Upper lobe of right lung (tissue), 1 donor: ENCODE data around the gene EYA3. TPM values are rescaled to one million over a fixed set of nuclear protein-coding genes. Genes with fewer than 3 reads are reported as not detected.

Experiments used
- ATAC-seq: fragments of 200-7000 bp; cut with Tn5 transposase; one replicate; pipeline ENCODE4 v1.9.1; 2020; ENCODE audit warnings: mild to moderate bottlenecking, moderate library complexity
- DNase-seq: peaks from one replicate; pipeline ENCODE4 v3.0.0-alpha.2; 2020
- H3K27ac ChIP-seq: fragments of 200-600 bp; one replicate; pipeline ENCODE4 v1.8.0; 2022
- H3K27me3 ChIP-seq: fragments of 200-600 bp; one replicate; pipeline ENCODE4 v1.8.0; 2022; ENCODE audit warnings: mild to moderate bottlenecking
- H3K36me3 ChIP-seq: fragments of 200-600 bp; one replicate; pipeline ENCODE4 v1.8.0; 2022
- H3K4me1 ChIP-seq: fragments of 200-600 bp; one replicate; pipeline ENCODE4 v1.8.0; 2022
- H3K4me3 ChIP-seq: fragments of 200-600 bp; one replicate; pipeline ENCODE4 v1.8.0; 2022; ENCODE audit warnings: mild to moderate bottlenecking
- H3K9me3 ChIP-seq: fragments of 200-600 bp; one replicate; pipeline ENCODE4 v1.8.0; 2022
- intact Hi-C: fragments of 100-400 bp; cut with DNase I; formaldehyde crosslinking; loops from one replicate; pipeline ENCODE4 v1.11.0; 2022
- total RNA-seq: library from RNA; stranded (reverse); fragmentation: NEBNext Ultra II Directional; extraction: Animal tissue kit (Norgen Biotek cat#: 25700); gene quantifications from one replicate; pipeline ENCODE4 v1.2.1, GENCODE V29; 2021
- TF ChIP-seq, protein P1 (sequence below): fragments of 200-600 bp; IDR thresholded peaks from one replicate; pipeline ENCODE4 v1.8.0; 2022; ENCODE audit warnings: antibody characterized with exemption
- donor health status: DM: no; HTN: yes; CAD: no; lungs with severe emphysema.

EYA3 gene
- total RNA-seq, 1 donor from 2014 or later, result 21.0 TPM

- peaks cover 83% of the 10 kb centered on the region for H3K36me3 ChIP-seq
- no peak for DNase-seq
- no peaks in the 10 kb centered on the region for H3K27me3 ChIP-seq
- TF ChIP-seq, protein P1, sequence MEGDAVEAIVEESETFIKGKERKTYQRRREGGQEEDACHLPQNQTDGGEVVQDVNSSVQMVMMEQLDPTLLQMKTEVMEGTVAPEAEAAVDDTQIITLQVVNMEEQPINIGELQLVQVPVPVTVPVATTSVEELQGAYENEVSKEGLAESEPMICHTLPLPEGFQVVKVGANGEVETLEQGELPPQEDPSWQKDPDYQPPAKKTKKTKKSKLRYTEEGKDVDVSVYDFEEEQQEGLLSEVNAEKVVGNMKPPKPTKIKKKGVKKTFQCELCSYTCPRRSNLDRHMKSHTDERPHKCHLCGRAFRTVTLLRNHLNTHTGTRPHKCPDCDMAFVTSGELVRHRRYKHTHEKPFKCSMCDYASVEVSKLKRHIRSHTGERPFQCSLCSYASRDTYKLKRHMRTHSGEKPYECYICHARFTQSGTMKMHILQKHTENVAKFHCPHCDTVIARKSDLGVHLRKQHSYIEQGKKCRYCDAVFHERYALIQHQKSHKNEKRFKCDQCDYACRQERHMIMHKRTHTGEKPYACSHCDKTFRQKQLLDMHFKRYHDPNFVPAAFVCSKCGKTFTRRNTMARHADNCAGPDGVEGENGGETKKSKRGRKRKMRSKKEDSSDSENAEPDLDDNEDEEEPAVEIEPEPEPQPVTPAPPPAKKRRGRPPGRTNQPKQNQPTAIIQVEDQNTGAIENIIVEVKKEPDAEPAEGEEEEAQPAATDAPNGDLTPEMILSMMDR, result no peak
- no peak overlapping the region for H3K4me3 ChIP-seq
- peak overlapping the region; percentile 20 for H3K27ac ChIP-seq
- intact Hi-C loops, result no loop called here
- peaks cover 15% of the 10 kb centered on the region for H3K4me1 ChIP-seq
- peak; percentile 74 for ATAC-seq
- H3K9me3 ChIP-seq, result no peaks in the 10 kb centered on the region
These were observed 96.1 kb downstream of the EYA3 start for GRCh38 chr1:27992276-27992675.

- DNase-seq (no peak), ATAC-seq (no peak)
- Histone ChIP-seq H3K27me3 (no peaks in the 10 kb centered on the region), H3K9me3 (no peaks in the 10 kb centered on the region), H3K4me3 (no peak overlapping the region), H3K27ac (no peak overlapping the region), H3K36me3 (peaks cover 77% of the 10 kb centered on the region), H3K4me1 (peaks cover 15% of the 10 kb centered on the region)
- intact Hi-C loops, result no loop called here
- TF ChIP-seq, protein P1, result no peak
These were observed 97.4 kb downstream of the EYA3 start for GRCh38 chr1:27990920-27991537.

- DNase-seq (no peak), ATAC-seq (no peak)
- intact Hi-C loops, result no loop called here
- H3K4me3 ChIP-seq, result no peak overlapping the region
- H3K27me3 ChIP-seq, result no peaks in the 10 kb centered on the region
- H3K36me3 ChIP-seq, result peaks cover 22% of the 10 kb centered on the region
- TF ChIP-seq, protein P1, result no peak
- H3K9me3 ChIP-seq, result no peaks in the 10 kb centered on the region
- H3K27ac ChIP-seq, result no peak overlapping the region
- peaks cover 7% of the 10 kb centered on the region for H3K4me1 ChIP-seq
These were observed 107.3 kb downstream of the EYA3 start for GRCh38 chr1:27981145-27981544.

DNA sequence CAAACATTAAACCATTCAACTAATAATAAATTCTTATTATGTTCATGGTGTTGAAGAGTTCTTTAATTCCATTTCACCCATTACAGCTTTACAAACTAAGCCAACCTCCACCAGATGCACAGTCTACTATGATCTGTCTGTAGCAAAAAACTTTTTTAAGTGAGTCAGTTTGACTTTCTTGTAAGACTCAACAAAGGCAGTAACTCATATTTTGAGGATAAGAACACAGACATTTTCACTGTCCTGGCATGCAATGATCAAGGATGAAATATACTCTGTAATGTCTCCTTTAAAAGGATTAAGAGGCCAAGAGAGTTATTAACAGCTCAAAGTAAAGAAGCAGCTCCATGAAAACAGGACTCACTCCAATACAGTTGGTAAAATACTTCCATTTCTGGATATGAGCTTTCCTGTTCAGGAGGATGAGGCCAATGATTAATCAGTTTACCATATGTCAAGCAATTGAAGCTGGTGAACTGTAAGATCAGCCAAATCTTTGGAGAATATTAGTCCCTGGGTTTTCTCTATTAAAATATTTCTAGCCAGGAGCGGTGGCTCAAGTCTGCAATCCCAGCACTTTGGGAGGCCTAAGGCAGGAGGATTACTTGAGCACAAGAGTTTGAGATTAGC lies 108.1 kb downstream of the EYA3 start:
- intact Hi-C loops, result no loop called here
- Histone ChIP-seq H3K4me3 (no peak overlapping the region), H3K9me3 (no peaks in the 10 kb centered on the region), H3K27ac (no peak overlapping the region), H3K27me3 (no peaks in the 10 kb centered on the region), H3K36me3 (peaks cover 23% of the 10 kb centered on the region), H3K4me1 (peaks cover 7% of the 10 kb centered on the region)
- DNase-seq, result no peak
- ATAC-seq, result no peak
- TF ChIP-seq, protein P1, result no peak

DNA sequence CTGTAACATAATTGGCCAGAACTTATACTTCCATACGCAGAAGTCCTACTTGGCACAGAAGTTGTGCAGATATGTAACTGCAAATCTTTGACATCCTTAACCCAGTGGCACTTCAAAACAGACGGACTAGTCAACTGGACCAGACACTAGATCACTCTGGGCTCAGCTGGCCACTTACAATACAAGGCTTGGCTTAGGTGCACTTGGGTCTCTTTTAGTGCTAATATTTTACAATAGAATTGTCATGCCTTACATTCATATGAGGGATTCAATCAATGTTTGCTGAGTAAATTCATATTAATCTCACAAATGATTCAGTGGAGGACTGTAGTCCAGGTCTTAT lies 108.6 kb downstream of the EYA3 start:
- DNase-seq (no peak), ATAC-seq (no peak)
- Histone ChIP-seq H3K27me3 (no peaks in the 10 kb centered on the region), H3K4me1 (peaks cover 7% of the 10 kb centered on the region), H3K36me3 (peaks cover 23% of the 10 kb centered on the region), H3K27ac (no peak overlapping the region), H3K4me3 (no peak overlapping the region), H3K9me3 (no peaks in the 10 kb centered on the region)
- intact Hi-C loops, result loop anchor here (10.0 kb wide), 1 partner anchor 115 kb away; no protein-coding TSS in a partner anchor
- TF ChIP-seq, protein P1, result no peak
